WTC11 (cell line): ENCODE results near the gene CPVL. TPM values are rescaled to one million over a fixed set of nuclear protein-coding genes. Genes with fewer than 3 reads are reported as not detected.

Experiments
- ATAC-seq: fragments of 200-7000 bp; cut with Tn5 transposase; 2 replicates; pipeline ENCODE4 v1.10.0; 2021; ENCODE audit warnings: mild to moderate bottlenecking, moderate library complexity
- CTCF ChIA-PET: fragments of 300-600 bp; sonication (Branson Sonifier 250); formaldehyde crosslinking; loops from one replicate; lab custom pipeline; 2021; ENCODE audit warnings: antibody characterized with exemption; lab: Charles Lee
- POLR2A ChIA-PET: fragments of 350-600 bp; sonication (Branson Sonifier 250); formaldehyde crosslinking; loops from one replicate; lab custom pipeline; 2021; ENCODE audit warnings: antibody characterized with exemption; lab: Charles Lee
- DNase-seq: peaks from one replicate; pipeline ENCODE4 v3.0.0; 2021; ENCODE audit warnings: low spot score
- H3K27ac Mint-ChIP-seq: 2 replicates; pipeline ENCODE4 v1.8.0; 2021; ENCODE audit warnings: mixed read lengths
- H3K27me3 Mint-ChIP-seq: 2 replicates; pipeline ENCODE4 v1.8.0; 2021; ENCODE audit warnings: low read depth, mild to moderate bottlenecking, moderate library complexity, mixed read lengths
- H3K36me3 Mint-ChIP-seq: 2 replicates; pipeline ENCODE4 v1.8.0; 2021; ENCODE audit warnings: mixed read lengths
- H3K4me1 Mint-ChIP-seq: 2 replicates; pipeline ENCODE4 v1.8.0; 2022; ENCODE audit warnings: mixed read lengths
- H3K4me3 Mint-ChIP-seq: 2 replicates; pipeline ENCODE4 v1.8.0; 2021; ENCODE audit warnings: mild to moderate bottlenecking, moderate library complexity, mixed read lengths
- H3K9me3 Mint-ChIP-seq: 2 replicates; pipeline ENCODE4 v1.8.0; 2021; ENCODE audit warnings: mixed read lengths
- ELF4 ChIP-seq: sonication (generic); formaldehyde crosslinking; IDR thresholded peaks from 2 replicates; pipeline ENCODE4 v1.8.1; 2022; ENCODE audit warnings: low read depth, mild to moderate bottlenecking, moderate library complexity, missing genetic modification reagents
- FOXJ3 ChIP-seq: sonication (generic); formaldehyde crosslinking; IDR thresholded peaks from 2 replicates; pipeline ENCODE4 v1.9.0; 2021; ENCODE audit warnings: missing genetic modification reagents, mild to moderate bottlenecking, borderline replicate concordance
- FOXK1 ChIP-seq: sonication (generic); formaldehyde crosslinking; IDR thresholded peaks from 2 replicates; pipeline ENCODE4 v1.8.0; 2022; ENCODE audit warnings: mild to moderate bottlenecking, moderate library complexity, missing genetic modification reagents
- GABPB1 ChIP-seq: sonication (generic); formaldehyde crosslinking; IDR thresholded peaks from 2 replicates; pipeline ENCODE4 v1.8.1; 2023; ENCODE audit warnings: mild to moderate bottlenecking, missing genetic modification reagents
- JUN ChIP-seq: sonication (generic); formaldehyde crosslinking; IDR thresholded peaks from 2 replicates; pipeline ENCODE4 v1.8.0; 2023; ENCODE audit warnings: mild to moderate bottlenecking, missing genetic modification reagents
- NFATC4 ChIP-seq: fragments of 250-450 bp; sonication (Bioruptor Pico); IDR thresholded peaks from 2 replicates; pipeline ENCODE4 v1.9.0; 2021; ENCODE audit warnings: mild to moderate bottlenecking
- NR2C2 ChIP-seq: sonication (generic); formaldehyde crosslinking; IDR thresholded peaks from 2 replicates; pipeline ENCODE4 v1.8.0; 2022; ENCODE audit warnings: mild to moderate bottlenecking, missing genetic modification reagents
- SMAD4 ChIP-seq: sonication (generic); formaldehyde crosslinking; IDR thresholded peaks from 2 replicates; pipeline ENCODE4 v1.8.0; 2022; ENCODE audit warnings: mild to moderate bottlenecking, missing genetic modification reagents
- TEAD4 ChIP-seq: sonication (generic); formaldehyde crosslinking; IDR thresholded peaks from 2 replicates; pipeline ENCODE4 v1.8.0; 2022; ENCODE audit warnings: mild to moderate bottlenecking, missing genetic modification reagents
- TP53 ChIP-seq: sonication (generic); formaldehyde crosslinking; IDR thresholded peaks from 2 replicates; pipeline ENCODE4 v1.8.1; 2023; ENCODE audit warnings: mild to moderate bottlenecking, missing genetic modification reagents
- ZNF138 ChIP-seq: sonication (generic); formaldehyde crosslinking; conservative IDR thresholded peaks from 2 replicates; pipeline ENCODE4 v1.8.1; 2022; ENCODE audit warnings: mild to moderate bottlenecking, moderate library complexity, missing genetic modification reagents
- total RNA-seq: library from RNA; stranded (reverse); gene quantifications from 3 replicates; pipeline ENCODE4 v1.2.3, GENCODE V29; 2021
- TF ChIP-seq, protein P1 (sequence below): fragments of 250-450 bp; sonication (Bioruptor Pico); IDR thresholded peaks from 2 replicates; pipeline ENCODE4 v1.9.0; 2021; ENCODE audit warnings: mild to moderate bottlenecking
- TF ChIP-seq, protein P2 (sequence below): sonication (generic); formaldehyde crosslinking; IDR thresholded peaks from 2 replicates; pipeline ENCODE4 v1.8.0; 2023; ENCODE audit warnings: mild to moderate bottlenecking, missing genetic modification reagents
- TF ChIP-seq, protein P3 (sequence below): sonication (generic); formaldehyde crosslinking; IDR thresholded peaks from 2 replicates; pipeline ENCODE4 v1.8.1; 2022; ENCODE audit warnings: low read depth, missing genetic modification reagents, borderline replicate concordance
- TF ChIP-seq, protein P4 (sequence below): fragments of 250-450 bp; sonication (Bioruptor Pico); IDR thresholded peaks from 2 replicates; pipeline ENCODE4 v1.9.0; 2021; ENCODE audit warnings: moderate library complexity, mild to moderate bottlenecking, inconsistent platforms, borderline replicate concordance
- TF ChIP-seq, protein P5 (sequence below): fragments of 250-450 bp; sonication (Bioruptor Pico); IDR thresholded peaks from 2 replicates; pipeline ENCODE4 v1.8.0; 2021; ENCODE audit warnings: mild to moderate bottlenecking
- TF ChIP-seq, protein P6 (sequence below): fragments of 250-450 bp; sonication (Bioruptor Pico); conservative IDR thresholded peaks from 2 replicates; pipeline ENCODE4 v1.9.0; 2021; ENCODE audit warnings: mild to moderate bottlenecking
- TF ChIP-seq, protein P7 (sequence below): sonication (generic); formaldehyde crosslinking; IDR thresholded peaks from 2 replicates; pipeline ENCODE4 v1.8.1; 2022; ENCODE audit warnings: low read depth, mild to moderate bottlenecking, moderate library complexity, missing genetic modification reagents, borderline replicate concordance

CPVL gene
- total RNA-seq, 1 experiment from 2014 or later, result 34.2 TPM

DNA sequence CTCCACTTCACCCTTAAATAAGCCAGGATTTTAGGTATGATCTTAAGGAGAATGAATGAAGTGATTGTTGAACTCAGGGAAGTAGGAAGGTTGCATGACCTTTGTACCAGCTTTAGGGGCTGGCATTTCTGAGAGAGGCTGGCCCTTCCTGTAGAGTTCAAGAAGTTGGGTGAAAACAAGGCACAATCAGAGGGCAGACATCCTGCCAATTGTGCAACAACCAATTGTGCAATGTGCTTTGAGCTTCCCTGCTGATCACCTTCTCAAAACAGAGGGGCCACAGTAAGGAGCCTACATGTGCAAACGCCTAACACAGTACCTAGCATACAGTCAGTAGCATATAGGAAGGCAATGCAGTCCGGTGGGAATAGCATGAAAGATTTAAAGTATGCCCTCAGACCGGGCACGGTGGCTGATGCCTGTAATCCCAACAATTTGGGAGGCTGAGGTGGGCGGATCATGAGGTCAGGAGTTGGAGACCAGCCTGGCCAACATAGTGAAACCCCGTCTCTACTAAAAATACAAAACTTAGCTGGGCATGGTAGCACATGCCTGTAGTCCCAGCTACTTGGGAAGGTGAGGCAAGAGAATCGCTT, 5.4 kb downstream of the CPVL start:
- Mint-ChIP-seq H3K9me3 (peaks cover 5% of the 10 kb centered on the region), H3K27me3 (peaks cover 10% of the 10 kb centered on the region), H3K4me1 (peaks cover 9% of the 10 kb centered on the region), H3K36me3 (peaks cover 4% of the 10 kb centered on the region; the same call in 1 of the 2 replicates), H3K4me3 (no peak overlapping the region), H3K27ac (no peak overlapping the region)
- ChIA-PET CTCF (interaction anchor here (1.5 kb wide), 1 partner anchor 49 kb away, joined by 4 read pairs; no protein-coding TSS in a partner anchor), POLR2A (no interaction called here)
- TF ChIP-seq GABPB1 (CRISPR knock-in tag), result peak; percentile 88
- TF ChIP-seq, protein P1, sequence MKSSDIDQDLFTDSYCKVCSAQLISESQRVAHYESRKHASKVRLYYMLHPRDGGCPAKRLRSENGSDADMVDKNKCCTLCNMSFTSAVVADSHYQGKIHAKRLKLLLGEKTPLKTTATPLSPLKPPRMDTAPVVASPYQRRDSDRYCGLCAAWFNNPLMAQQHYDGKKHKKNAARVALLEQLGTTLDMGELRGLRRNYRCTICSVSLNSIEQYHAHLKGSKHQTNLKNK (CRISPR knock-in tag), result no peak
- no peak for DNase-seq
- ATAC-seq, result no peak

DNA sequence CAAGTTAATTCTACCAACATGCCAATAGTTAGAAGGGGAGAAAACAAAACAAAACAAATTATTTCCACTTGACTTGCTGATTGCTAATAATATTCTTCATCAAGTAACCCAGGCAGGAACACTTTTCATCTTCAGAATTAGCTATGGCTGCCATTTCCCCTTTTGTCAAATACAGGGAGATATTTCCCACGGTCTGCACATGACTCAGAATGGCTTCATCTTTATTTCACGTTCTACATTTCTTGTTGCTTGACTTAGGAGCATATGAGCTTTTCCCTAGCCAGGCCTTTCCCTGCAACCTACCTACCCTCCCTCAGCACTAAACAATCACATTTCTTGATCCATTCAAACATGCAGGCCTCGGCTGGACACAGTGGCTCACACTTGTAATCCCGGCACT, 6.5 kb downstream of the CPVL start:
- ATAC-seq, result no peak
- POLR2A ChIA-PET, result interaction anchor here (1.0 kb wide), 1 partner anchor 27 kb away, joined by 3 read pairs; no protein-coding TSS in a partner anchor
- no peak for DNase-seq
- CTCF ChIA-PET, result no interaction called here
- H3K4me1 Mint-ChIP-seq, result no peaks in the 10 kb centered on the region
- H3K4me3 Mint-ChIP-seq, result no peak overlapping the region
- H3K27ac Mint-ChIP-seq, result no peak overlapping the region
- TF ChIP-seq, protein P2, sequence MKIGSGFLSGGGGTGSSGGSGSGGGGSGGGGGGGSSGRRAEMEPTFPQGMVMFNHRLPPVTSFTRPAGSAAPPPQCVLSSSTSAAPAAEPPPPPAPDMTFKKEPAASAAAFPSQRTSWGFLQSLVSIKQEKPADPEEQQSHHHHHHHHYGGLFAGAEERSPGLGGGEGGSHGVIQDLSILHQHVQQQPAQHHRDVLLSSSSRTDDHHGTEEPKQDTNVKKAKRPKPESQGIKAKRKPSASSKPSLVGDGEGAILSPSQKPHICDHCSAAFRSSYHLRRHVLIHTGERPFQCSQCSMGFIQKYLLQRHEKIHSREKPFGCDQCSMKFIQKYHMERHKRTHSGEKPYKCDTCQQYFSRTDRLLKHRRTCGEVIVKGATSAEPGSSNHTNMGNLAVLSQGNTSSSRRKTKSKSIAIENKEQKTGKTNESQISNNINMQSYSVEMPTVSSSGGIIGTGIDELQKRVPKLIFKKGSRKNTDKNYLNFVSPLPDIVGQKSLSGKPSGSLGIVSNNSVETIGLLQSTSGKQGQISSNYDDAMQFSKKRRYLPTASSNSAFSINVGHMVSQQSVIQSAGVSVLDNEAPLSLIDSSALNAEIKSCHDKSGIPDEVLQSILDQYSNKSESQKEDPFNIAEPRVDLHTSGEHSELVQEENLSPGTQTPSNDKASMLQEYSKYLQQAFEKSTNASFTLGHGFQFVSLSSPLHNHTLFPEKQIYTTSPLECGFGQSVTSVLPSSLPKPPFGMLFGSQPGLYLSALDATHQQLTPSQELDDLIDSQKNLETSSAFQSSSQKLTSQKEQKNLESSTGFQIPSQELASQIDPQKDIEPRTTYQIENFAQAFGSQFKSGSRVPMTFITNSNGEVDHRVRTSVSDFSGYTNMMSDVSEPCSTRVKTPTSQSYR (CRISPR knock-in tag), result no peak
- TF ChIP-seq JUN, result no peak
- no peak for TF ChIP-seq ZNF138 (CRISPR knock-in tag)
- TF ChIP-seq ELF4 (CRISPR knock-in tag), result no peak
- TF ChIP-seq, protein P3, sequence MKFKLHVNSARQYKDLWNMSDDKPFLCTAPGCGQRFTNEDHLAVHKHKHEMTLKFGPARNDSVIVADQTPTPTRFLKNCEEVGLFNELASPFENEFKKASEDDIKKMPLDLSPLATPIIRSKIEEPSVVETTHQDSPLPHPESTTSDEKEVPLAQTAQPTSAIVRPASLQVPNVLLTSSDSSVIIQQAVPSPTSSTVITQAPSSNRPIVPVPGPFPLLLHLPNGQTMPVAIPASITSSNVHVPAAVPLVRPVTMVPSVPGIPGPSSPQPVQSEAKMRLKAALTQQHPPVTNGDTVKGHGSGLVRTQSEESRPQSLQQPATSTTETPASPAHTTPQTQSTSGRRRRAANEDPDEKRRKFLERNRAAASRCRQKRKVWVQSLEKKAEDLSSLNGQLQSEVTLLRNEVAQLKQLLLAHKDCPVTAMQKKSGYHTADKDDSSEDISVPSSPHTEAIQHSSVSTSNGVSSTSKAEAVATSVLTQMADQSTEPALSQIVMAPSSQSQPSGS (CRISPR knock-in tag), result no peak
- TF ChIP-seq NR2C2, result no peak
- TF ChIP-seq TEAD4 (CRISPR knock-in tag), result no peak
- H3K36me3 Mint-ChIP-seq, result peaks cover 7% of the 10 kb centered on the region; the same call in 1 of the 2 replicates
- no peaks in the 10 kb centered on the region; the same call in 1 of the 2 replicates for H3K27me3 Mint-ChIP-seq
- H3K9me3 Mint-ChIP-seq, result peaks cover 7% of the 10 kb centered on the region

DNA sequence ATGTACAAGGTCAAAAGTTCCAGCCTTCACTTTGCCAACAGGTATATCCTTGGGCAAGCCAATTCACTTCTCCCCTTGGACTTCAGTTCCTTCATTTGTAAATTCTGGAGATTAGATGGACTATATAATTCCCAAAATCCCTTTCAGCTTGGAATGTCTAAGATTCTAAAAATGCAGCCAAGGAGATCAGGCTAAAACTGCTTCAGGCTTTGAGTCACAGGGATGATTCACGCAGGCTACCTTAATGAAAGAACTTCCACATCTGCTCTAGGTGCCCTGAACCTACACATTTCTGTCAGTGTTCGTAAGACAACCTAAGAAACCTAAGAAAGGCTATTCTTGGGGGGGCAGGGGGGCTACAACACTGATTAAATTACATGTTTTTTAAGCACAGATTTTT, 7.1 kb downstream of the CPVL start:
- no peaks in the 10 kb centered on the region; the same call in 1 of the 2 replicates for H3K27me3 Mint-ChIP-seq
- ChIA-PET POLR2A (interaction anchor here (1.0 kb wide), 1 partner anchor 26 kb away, joined by 3 read pairs; no protein-coding TSS in a partner anchor), CTCF (no interaction called here)
- peaks cover 7% of the 10 kb centered on the region for H3K9me3 Mint-ChIP-seq
- H3K4me1 Mint-ChIP-seq, result no peaks in the 10 kb centered on the region
- H3K4me3 Mint-ChIP-seq, result no peak overlapping the region
- DNase-seq, result no peak
- TF ChIP-seq, protein P3 (CRISPR knock-in tag), result no peak
- TF ChIP-seq FOXJ3 (CRISPR knock-in tag), result no peak
- no peak for TF ChIP-seq TP53 (CRISPR knock-in tag)
- TF ChIP-seq JUN, result no peak
- TF ChIP-seq, protein P4, sequence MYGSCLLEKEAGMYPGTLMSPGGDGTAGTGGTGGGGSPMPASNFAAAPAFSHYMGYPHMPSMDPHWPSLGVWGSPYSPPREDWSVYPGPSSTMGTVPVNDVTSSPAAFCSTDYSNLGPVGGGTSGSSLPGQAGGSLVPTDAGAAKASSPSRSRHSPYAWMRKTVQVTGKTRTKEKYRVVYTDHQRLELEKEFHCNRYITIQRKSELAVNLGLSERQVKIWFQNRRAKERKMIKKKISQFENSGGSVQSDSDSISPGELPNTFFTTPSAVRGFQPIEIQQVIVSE (CRISPR knock-in tag), result no peak
- TF ChIP-seq SMAD4, result no peak
- TF ChIP-seq NFATC4 (CRISPR knock-in tag), result no peak
- TF ChIP-seq, protein P5, sequence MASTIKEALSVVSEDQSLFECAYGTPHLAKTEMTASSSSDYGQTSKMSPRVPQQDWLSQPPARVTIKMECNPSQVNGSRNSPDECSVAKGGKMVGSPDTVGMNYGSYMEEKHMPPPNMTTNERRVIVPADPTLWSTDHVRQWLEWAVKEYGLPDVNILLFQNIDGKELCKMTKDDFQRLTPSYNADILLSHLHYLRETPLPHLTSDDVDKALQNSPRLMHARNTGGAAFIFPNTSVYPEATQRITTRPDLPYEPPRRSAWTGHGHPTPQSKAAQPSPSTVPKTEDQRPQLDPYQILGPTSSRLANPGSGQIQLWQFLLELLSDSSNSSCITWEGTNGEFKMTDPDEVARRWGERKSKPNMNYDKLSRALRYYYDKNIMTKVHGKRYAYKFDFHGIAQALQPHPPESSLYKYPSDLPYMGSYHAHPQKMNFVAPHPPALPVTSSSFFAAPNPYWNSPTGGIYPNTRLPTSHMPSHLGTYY (CRISPR knock-in tag), result no peak
- no peak for TF ChIP-seq FOXK1 (CRISPR knock-in tag)
- TF ChIP-seq, protein P6, sequence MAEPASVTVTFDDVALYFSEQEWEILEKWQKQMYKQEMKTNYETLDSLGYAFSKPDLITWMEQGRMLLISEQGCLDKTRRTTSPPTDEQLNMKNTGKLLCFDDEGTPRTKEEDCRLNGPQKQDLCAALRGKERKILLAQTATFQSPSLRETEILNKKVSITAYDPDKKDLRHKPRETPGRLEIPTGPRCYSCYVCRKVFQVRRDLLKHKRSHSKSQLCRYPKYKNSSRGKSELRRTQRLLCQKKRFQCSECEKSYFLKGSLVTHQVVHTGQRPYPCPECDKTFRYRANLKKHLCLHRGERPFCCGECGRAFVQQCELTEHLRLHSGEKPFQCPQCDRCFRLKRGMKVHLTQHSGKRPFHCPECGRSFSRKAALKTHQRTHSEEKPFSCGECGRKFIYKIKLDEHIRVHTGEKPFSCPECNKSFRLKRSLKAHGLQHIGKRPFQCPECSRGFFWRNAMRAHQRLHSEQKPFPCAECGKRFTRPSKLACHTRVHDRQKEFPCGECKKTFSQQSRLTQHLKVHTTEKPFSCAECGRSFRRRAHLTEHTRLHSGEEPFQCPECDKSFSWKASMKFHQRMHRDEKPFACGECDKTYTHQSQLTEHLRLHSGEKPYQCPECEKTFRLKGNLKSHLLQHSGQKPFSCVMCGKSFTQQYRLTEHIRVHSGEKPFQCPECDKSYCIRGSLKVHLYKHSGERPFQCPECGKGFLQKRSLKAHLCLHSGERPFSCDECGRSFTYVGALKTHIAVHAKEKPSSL (CRISPR knock-in tag), result no peak
- TF ChIP-seq, protein P7, sequence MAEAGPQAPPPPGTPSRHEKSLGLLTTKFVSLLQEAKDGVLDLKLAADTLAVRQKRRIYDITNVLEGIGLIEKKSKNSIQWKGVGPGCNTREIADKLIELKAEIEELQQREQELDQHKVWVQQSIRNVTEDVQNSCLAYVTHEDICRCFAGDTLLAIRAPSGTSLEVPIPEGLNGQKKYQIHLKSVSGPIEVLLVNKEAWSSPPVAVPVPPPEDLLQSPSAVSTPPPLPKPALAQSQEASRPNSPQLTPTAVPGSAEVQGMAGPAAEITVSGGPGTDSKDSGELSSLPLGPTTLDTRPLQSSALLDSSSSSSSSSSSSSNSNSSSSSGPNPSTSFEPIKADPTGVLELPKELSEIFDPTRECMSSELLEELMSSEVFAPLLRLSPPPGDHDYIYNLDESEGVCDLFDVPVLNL (CRISPR knock-in tag), result no peak
- H3K36me3 Mint-ChIP-seq, result peaks cover 7% of the 10 kb centered on the region; the same call in 1 of the 2 replicates
- no peak overlapping the region for H3K27ac Mint-ChIP-seq
- ATAC-seq, result no peak
